Testis (tissue), 3 donors: Measurements from ENCODE around the gene LAMA3. TPM values are rescaled to one million over a fixed set of nuclear protein-coding genes. Genes with fewer than 3 reads are reported as not detected.

Source experiments
- DNase-seq: peaks from one replicate; pipeline ENCODE4 v3.0.0-alpha.2; 2019
- H3K27ac ChIP-seq, 2 donors: fragments of 200-600 bp; sonication (generic); one replicate each; pipeline ENCODE4 v1.5.1; 2019
- H3K27me3 ChIP-seq: fragments of 200-600 bp; sonication (generic); one replicate; pipeline ENCODE4 v1.5.1; 2019
- H3K36me3 ChIP-seq: fragments of 200-600 bp; sonication (generic); one replicate; pipeline ENCODE4 v1.5.1; 2017; ENCODE audit warnings: low read depth; ENCODE audit errors: missing control alignments
- H3K4me1 ChIP-seq: fragments of 200-600 bp; sonication (generic); one replicate; pipeline ENCODE4 v1.5.1; 2019
- H3K4me3 ChIP-seq, 2 donors: fragments of 200-600 bp; sonication (generic); one replicate each; pipeline ENCODE4 v1.5.1; 2017 to 2019
- H3K9me3 ChIP-seq: fragments of 200-600 bp; sonication (generic); one replicate; pipeline ENCODE4 v1.5.1; 2017
- CTCF ChIP-seq, 3 experiments: fragments of 450-650 bp in 2 of 3; fragments of 200-600 bp in 1 of 3; sonication (generic) in 1 of 3; IDR thresholded peaks; one replicate each; pipeline ENCODE4 v1.5.1; 2016 to 2019; ENCODE audit warnings: antibody characterized with exemption in 3 of 3, mild to moderate bottlenecking in 2 of 3, moderate library complexity in 1 of 3
- POLR2A ChIP-seq: fragments of 450-650 bp; IDR thresholded peaks from one replicate; pipeline ENCODE4 v1.6.1; 2017; ENCODE audit warnings: antibody characterized with exemption, mild to moderate bottlenecking, moderate library complexity
- WGBS, 2 donors: methylation state at CpG; one replicate each; pipeline ENCODE4 v1.1.5; 2018; 5-methylcytosine and 5-hydroxymethylcytosine counted together
- intact Hi-C: fragments of 100-400 bp; cut with DNase I; formaldehyde crosslinking; loops from one replicate; pipeline ENCODE4 v1.15.1; 2023; ENCODE audit warnings: low total_unique reads
- polyA plus RNA-seq: library from polyadenylated mRNA; stranded (reverse); fragments of 350-450 nt; fragmentation: Illumina TruSeq; extraction: RNeasy Lipid Tissue Mini Kit (QIAGEN cat#74804); gene quantifications from one replicate; pipeline ENCODE4 v1.2.3, GENCODE V29; 2014; ENCODE audit warnings: low read depth, low replicate concordance; ENCODE audit not compliant: insufficient read depth
- total RNA-seq, 2 donors: library from RNA; depleted of rRNA; stranded (reverse); fragments of >200 nt; gene quantifications; one replicate each; pipeline ENCODE4 v1.2.3, GENCODE V29; 2016

The LAMA3 gene
- total and polyA plus RNA-seq, 3 donors from 2014 or later = 11.9 to 22.1 (median 14.1) TPM

GRCh38 chr18:23897733-23898132, 208.5 kb downstream of the LAMA3 start:
- 78 to 79% methylated on average over 5 of the region's 5 CpGs for WGBS, 2 donors
- TF ChIP-seq CTCF (IDR thresholded peaks at IDR 0.05) (no peak), POLR2A (no peak)
- intact Hi-C loops = no loop called here
- Histone ChIP-seq H3K27me3 (no peaks in the 10 kb centered on the region), H3K9me3 (no peaks in the 10 kb centered on the region), H3K36me3 (no peaks in the 10 kb centered on the region), H3K4me3 (no peak overlapping the region), H3K4me1 (no peaks in the 10 kb centered on the region), H3K27ac (no peak overlapping the region)
- DNase-seq = no peak

- Histone ChIP-seq H3K27me3 (no peaks in the 10 kb centered on the region), H3K36me3 (no peaks in the 10 kb centered on the region), H3K27ac (no peak overlapping the region), H3K4me3 (no peak overlapping the region), H3K9me3 (no peaks in the 10 kb centered on the region), H3K4me1 (no peaks in the 10 kb centered on the region)
- WGBS, 2 donors = 46 to 54% methylated on average over 8 of the region's 8 CpGs
- intact Hi-C loops = no loop called here
- TF ChIP-seq CTCF (IDR thresholded peaks at IDR 0.05) (no peak), POLR2A (no peak)
- DNase-seq = no peak
Measured at GRCh38 chr18:23900994-23901393, 211.7 kb downstream of the LAMA3 start.

GRCh38 chr18:23902396-23902795, 213.1 kb downstream of the LAMA3 start:
- WGBS, 2 donors = 95 to 96% methylated on average over 2 of the region's 2 CpGs
- TF ChIP-seq CTCF (IDR thresholded peaks at IDR 0.05) (no peak), POLR2A (no peak)

GRCh38 chr18:23903971-23904370, 214.7 kb downstream of the LAMA3 start:
- Histone ChIP-seq H3K36me3 (no peaks in the 10 kb centered on the region), H3K27ac (peak overlapping the region in 1 of 2 donors; percentile 43), H3K9me3 (no peaks in the 10 kb centered on the region), H3K4me3 (no peak overlapping the region), H3K4me1 (no peaks in the 10 kb centered on the region), H3K27me3 (no peaks in the 10 kb centered on the region)
- WGBS, 2 donors = 45 to 50% methylated on average over 7 of the region's 7 CpGs
- intact Hi-C loops = no loop called here
- DNase-seq = peak; percentile 59
- TF ChIP-seq POLR2A = no peak
- no peak for TF ChIP-seq CTCF (IDR thresholded peaks at IDR 0.05)

More at GRCh38 chr18:23902396-23902795, 213.1 kb downstream of the LAMA3 start:
- no peaks in the 10 kb centered on the region for H3K4me1 ChIP-seq
- no peaks in the 10 kb centered on the region for H3K27me3 ChIP-seq
- intact Hi-C loops = no loop called here
- no peak for DNase-seq
- H3K27ac ChIP-seq = no peak overlapping the region
- no peak overlapping the region for H3K4me3 ChIP-seq
- H3K36me3 ChIP-seq = no peaks in the 10 kb centered on the region
- no peaks in the 10 kb centered on the region for H3K9me3 ChIP-seq

GRCh38 chr18:23906658-23907057, 217.4 kb downstream of the LAMA3 start:
- DNase-seq = no peak

More at GRCh38 chr18:23906658-23907057, 217.4 kb downstream of the LAMA3 start:
- 85 to 86% methylated on average over 2 of the region's 2 CpGs for WGBS, 2 donors
- no peaks in the 10 kb centered on the region for H3K9me3 ChIP-seq
- H3K27me3 ChIP-seq = no peaks in the 10 kb centered on the region
- no peak for TF ChIP-seq POLR2A
- TF ChIP-seq CTCF (IDR thresholded peaks at IDR 0.05) = no peak
- intact Hi-C loops = no loop called here
- H3K4me1 ChIP-seq = no peaks in the 10 kb centered on the region
- no peak overlapping the region for H3K4me3 ChIP-seq
- H3K27ac ChIP-seq = no peak overlapping the region
- H3K36me3 ChIP-seq = no peaks in the 10 kb centered on the region
